Neutrophil (primary cell): ENCODE data around the gene NKAPD1.
"Not testable (repeated sequence)": the region's sequence is repeated elsewhere in the genome, so short reads cannot be mapped to it uniquely, and the experiment has no call there.

Experiments used
- H3K27ac ChIP-seq: fragments of 200-600 bp; sonication (generic); 2 replicates; pipeline ENCODE4 v1.5.1; 2016; ENCODE audit warnings: mild to moderate bottlenecking, moderate library complexity
- H3K27me3 ChIP-seq: fragments of 200-600 bp; sonication (generic); 2 replicates; pipeline ENCODE4 v1.6.0; 2016; ENCODE audit warnings: mild to moderate bottlenecking
- H3K36me3 ChIP-seq: fragments of 200-600 bp; sonication (generic); 2 replicates; pipeline ENCODE4 v1.5.1; 2017
- H3K4me1 ChIP-seq, 2 experiments: fragments of 200-600 bp in 1 of 2; sonication (generic) in 1 of 2; 1 replicate in 1 of 2; 2 replicates in 1 of 2; pipeline versions ENCODE4 v1.5.1 to v1.6.1; 2013 to 2016; ENCODE audit warnings: low read depth in 1 of 2, low read length in 1 of 2, mild to moderate bottlenecking in 1 of 2, moderate library complexity in 1 of 2; ENCODE audit not compliant: control insufficient read depth in 1 of 2, insufficient read depth in 1 of 2
- H3K4me3 ChIP-seq, 2 experiments: fragments of 200-600 bp in 1 of 2; sonication (generic) in 1 of 2; 1 replicate in 1 of 2; 2 replicates in 1 of 2; pipeline ENCODE4 v1.5.1; 2013 to 2016; ENCODE audit warnings: low read depth in 1 of 2, low read length in 1 of 2, mild to moderate bottlenecking in 1 of 2, moderate library complexity in 1 of 2
- H3K9me3 ChIP-seq: fragments of 200-600 bp; sonication (generic); 2 replicates; pipeline ENCODE4 v1.5.1; 2016
- CTCF ChIP-seq: fragments of 200-600 bp; sonication (generic); IDR thresholded peaks from 2 replicates; pipeline ENCODE4 v1.5.1; 2016; ENCODE audit warnings: antibody characterized with exemption

NKAPD1 gene

GRCh38 chr11:112082729-112083128, 8.6 kb downstream of the NKAPD1 start:
- H3K4me1 ChIP-seq = peaks cover 16 to 20% of the 10 kb centered on the region in 2 experiments
- no peaks in the 10 kb centered on the region for H3K27me3 ChIP-seq
- no peak overlapping the region for H3K27ac ChIP-seq
- TF ChIP-seq CTCF = no peak
- H3K36me3 ChIP-seq = peaks cover 58% of the 10 kb centered on the region
- H3K4me3 ChIP-seq = no peak overlapping the region
- H3K9me3 ChIP-seq = no peaks in the 10 kb centered on the region

- Histone ChIP-seq H3K36me3 (peaks cover 71% of the 10 kb centered on the region), H3K9me3 (no peaks in the 10 kb centered on the region), H3K27me3 (no peaks in the 10 kb centered on the region), H3K4me1 (peaks cover 16 to 22% of the 10 kb centered on the region in 2 experiments), H3K4me3 (peak overlapping the region; percentile 86 to 95), H3K27ac (peak overlapping the region; percentile 80)
- TF ChIP-seq CTCF = no peak
Measured at GRCh38 chr11:112085822-112086421, 11.8 kb downstream of the NKAPD1 start.

GRCh38 chr11:112086422-112087191, 12.5 kb downstream of the NKAPD1 start, which contains the start of the genes SDHD and TIMM8B:
TSS of gene SDHD (plus strand) at chr11:112086873. CDS start at chr11:112086908, 35 bp downstream.
TSS of gene TIMM8B (minus strand) at chr11:112086756. CDS start at chr11:112086723, 33 bp downstream.
- Histone ChIP-seq H3K27me3 (no peaks in the 10 kb centered on the region), H3K4me1 (peaks cover 16 to 22% of the 10 kb centered on the region in 2 experiments), H3K9me3 (no peaks in the 10 kb centered on the region), H3K27ac (peak within 1 kb of the TSS; percentile 80), H3K36me3 (peaks cover 73% of the 10 kb centered on the region), H3K4me3 (peak within 1 kb of the TSS; percentile 86 to 95)
- peak; percentile 53 for TF ChIP-seq CTCF

- peak overlapping the region; percentile 80 for H3K27ac ChIP-seq
- H3K9me3 ChIP-seq = no peaks in the 10 kb centered on the region
- H3K27me3 ChIP-seq = no peaks in the 10 kb centered on the region
- H3K36me3 ChIP-seq = peaks cover 74% of the 10 kb centered on the region
- H3K4me3 ChIP-seq = peak overlapping the region; percentile 86 to 95
- no peak for TF ChIP-seq CTCF
- H3K4me1 ChIP-seq = peaks cover 16 to 22% of the 10 kb centered on the region in 2 experiments
Measured at GRCh38 chr11:112087212-112087611, 13.1 kb downstream of the NKAPD1 start.

- H3K27me3 ChIP-seq, H3K4me3 ChIP-seq, H3K27ac ChIP-seq, H3K4me1 ChIP-seq, H3K9me3 ChIP-seq: not testable (repeated sequence)
- peaks cover 67% of the 10 kb centered on the region for H3K36me3 ChIP-seq
Measured at GRCh38 chr11:112095302-112095701, 21.2 kb downstream of the NKAPD1 start.

GRCh38 chr11:112096194-112096593, 22.1 kb downstream of the NKAPD1 start:
- Histone ChIP-seq H3K27ac (no peak overlapping the region), H3K4me1 (peaks cover 0 to 2% of the 10 kb centered on the region in 2 experiments), H3K36me3 (peaks cover 58% of the 10 kb centered on the region), H3K9me3 (no peaks in the 10 kb centered on the region), H3K27me3 (no peaks in the 10 kb centered on the region), H3K4me3 (no peak overlapping the region)
- TF ChIP-seq CTCF = no peak
